T-cell (primary cell): ENCODE results near the gene CERS6. TPM values are rescaled to one million over a fixed set of nuclear protein-coding genes. Genes with fewer than 3 reads are reported as not detected.

Experiments
- ATAC-seq, 4 experiments: fragments of 200-7000 bp in 3 of 4; fragments of 150-1000 bp in 1 of 4; cut with Tn5 transposase; replicated peaks in 1 of 4; 1 replicate in 3 of 4; 2 replicates in 1 of 4; pipeline ENCODE4 v1.10.0; 2021; ENCODE audit warnings: moderate library complexity in 3 of 4, mild to moderate bottlenecking in 2 of 4, moderate number of reproducible peaks in 1 of 4
- CTCF ChIA-PET, 2 donors: fragments of 300-600 bp; sonication (Branson Sonifier 250); formaldehyde crosslinking; loops; one replicate each; lab custom pipeline; 2022; ENCODE audit warnings: antibody characterized with exemption in 2 of 2; lab: Charles Lee
- POLR2A ChIA-PET, 2 donors: fragments of 300-600 bp; sonication (Branson Sonifier 250); formaldehyde crosslinking; loops; one replicate each; lab custom pipeline; 2022; ENCODE audit warnings: antibody characterized with exemption in 2 of 2; lab: Charles Lee
- DNase-seq, 35 experiments: peaks; one replicate each; pipeline versions ENCODE4 v3.0.0 to v3.0.0-alpha.2; 2013 to 2023
- H3K27ac ChIP-seq: one replicate; pipeline ENCODE4 v1.5.1; 2013; ENCODE audit warnings: low read length
- H3K27me3 ChIP-seq, 2 experiments: replicated peaks in 1 of 2; 1 replicate in 1 of 2; 2 replicates in 1 of 2; pipeline versions ENCODE4 v1.6.1 to v1.7.0; 2013; ENCODE audit warnings: low read length in 1 of 2, mixed read lengths in 1 of 2; ENCODE audit not compliant: control insufficient read depth in 2 of 2, insufficient read depth in 2 of 2; ENCODE audit errors: extremely low read depth in 1 of 2
- H3K36me3 ChIP-seq, 2 donors: 1 replicate in 1 of 2; 2 replicates in 1 of 2; pipeline versions ENCODE4 v1.6.1 to v1.7.0; 2013; ENCODE audit warnings: low read length in 1 of 2; ENCODE audit not compliant: control insufficient read depth in 2 of 2, insufficient read depth in 1 of 2; ENCODE audit errors: extremely low read depth in 1 of 2
- H3K4me1 ChIP-seq, 2 experiments: 1 replicate in 1 of 2; 2 replicates in 1 of 2; pipeline versions ENCODE4 v1.6.1 to v1.7.0; 2013; ENCODE audit warnings: low read length in 2 of 2, mixed read lengths in 1 of 2; ENCODE audit not compliant: insufficient read depth in 2 of 2, control insufficient read depth in 1 of 2; ENCODE audit errors: extremely low read depth in 1 of 2
- H3K4me3 ChIP-seq, 2 donors: 1 replicate in 1 of 2; 2 replicates in 1 of 2; pipeline versions ENCODE4 v1.5.1 to v1.7.0; 2013; ENCODE audit warnings: mild to moderate bottlenecking in 2 of 2, low read length in 1 of 2, moderate library complexity in 1 of 2; ENCODE audit not compliant: control insufficient read depth in 1 of 2; ENCODE audit errors: extremely low read depth in 1 of 2
- H3K9me3 ChIP-seq: 2 replicates; pipeline ENCODE4 v1.7.0; 2013
- H3K27ac Mint-ChIP-seq, 2 donors: one replicate each; pipeline ENCODE4 v1.8.0; 2020 to 2021; ENCODE audit warnings: mild to moderate bottlenecking in 2 of 2, mixed read lengths in 2 of 2
- H3K27me3 Mint-ChIP-seq, 2 donors: one replicate each; pipeline ENCODE4 v1.8.0; 2021 to 2022; ENCODE audit warnings: mixed read lengths in 2 of 2
- H3K36me3 Mint-ChIP-seq: one replicate; pipeline ENCODE4 v1.8.0; 2021; ENCODE audit warnings: mixed read lengths
- H3K4me1 Mint-ChIP-seq, 3 donors: one replicate each; pipeline ENCODE4 v1.8.0; 2020 to 2022; ENCODE audit warnings: mixed read lengths in 3 of 3, mild to moderate bottlenecking in 1 of 3
- H3K4me3 Mint-ChIP-seq, 3 donors: one replicate each; pipeline ENCODE4 v1.8.0; 2020 to 2022; ENCODE audit warnings: mild to moderate bottlenecking in 3 of 3, mixed read lengths in 3 of 3, moderate library complexity in 3 of 3
- H3K9me3 Mint-ChIP-seq, 3 donors: one replicate each; pipeline ENCODE4 v1.8.0; 2020 to 2022; ENCODE audit warnings: mixed read lengths in 3 of 3
- WGBS: methylation state at CpG from one replicate; pipeline ENCODE4 v1.1.5; 2013; ENCODE audit warnings: missing lambda C conversion rate; ENCODE audit not compliant: insufficient coverage; 5-methylcytosine and 5-hydroxymethylcytosine counted together
- total RNA-seq, 35 experiments: library from RNA in 6 of 35; stranded (reverse) in 6 of 35; fragments of 120-200 nt in 1 of 35; gene quantifications; one replicate each; pipeline versions ENCODE4 v1.2.1 to v1.2.4 and lab custom pipeline; 2013 to 2026

The CERS6 gene
- total RNA-seq, 5 donors from 2014 or later (not counting 1 experiment from before 2014, with no cell fraction given): 11.1 to 20.3 (median 13.6) TPM

GRCh38 chr2:168436840-168437239 is 19.2 kb upstream of the CERS6 start:
- peaks cover 61 to 63% (median 61%) of the 10 kb centered on the region in 3 donors for H3K4me1 Mint-ChIP-seq
- H3K4me1 ChIP-seq: peaks cover 22 to 45% of the 10 kb centered on the region in 2 experiments
- peak overlapping the region in 1 of 3 donors; percentile 7 for H3K4me3 Mint-ChIP-seq
- no peak overlapping the region for H3K27ac ChIP-seq
- no peak overlapping the region for H3K4me3 ChIP-seq
- DNase-seq (no peak), ATAC-seq (no peak)
- peak overlapping the region in 1 of 2 donors; percentile 66 for H3K27ac Mint-ChIP-seq
- H3K27me3 ChIP-seq: no peaks in the 10 kb centered on the region
- CTCF ChIA-PET: no interaction called here
- H3K9me3 Mint-ChIP-seq: no peaks in the 10 kb centered on the region
- H3K36me3 ChIP-seq: no peaks in the 10 kb centered on the region
- H3K27me3 Mint-ChIP-seq: no peaks in the 10 kb centered on the region
- POLR2A ChIA-PET: no interaction called here
- H3K36me3 Mint-ChIP-seq: no peaks in the 10 kb centered on the region
- H3K9me3 ChIP-seq: no peaks in the 10 kb centered on the region

- ChIA-PET CTCF (no interaction called here), POLR2A (no interaction called here)
- Mint-ChIP-seq H3K9me3 (no peaks in the 10 kb centered on the region), H3K36me3 (no peaks in the 10 kb centered on the region), H3K4me3 (no peak overlapping the region), H3K27ac (no peak overlapping the region), H3K27me3 (no peaks in the 10 kb centered on the region), H3K4me1 (peaks cover 49 to 51% (median 50%) of the 10 kb centered on the region in 3 donors)
- Histone ChIP-seq H3K4me1 (peaks cover 15 to 33% of the 10 kb centered on the region in 2 experiments), H3K9me3 (no peaks in the 10 kb centered on the region), H3K4me3 (no peak overlapping the region), H3K27me3 (no peaks in the 10 kb centered on the region), H3K36me3 (no peaks in the 10 kb centered on the region), H3K27ac (no peak overlapping the region)
- no CpG with 5 or more reads among the region's 6 CpGs for WGBS
- no peak for DNase-seq
- no peak for ATAC-seq
These were observed 17.5 kb upstream of the CERS6 start for GRCh38 chr2:168438553-168438952.

- H3K27me3 Mint-ChIP-seq: no peaks in the 10 kb centered on the region
- no peaks in the 10 kb centered on the region for H3K9me3 Mint-ChIP-seq
- H3K27ac ChIP-seq: no peak overlapping the region
- peaks cover 43 to 50% (median 44%) of the 10 kb centered on the region in 3 donors for H3K4me1 Mint-ChIP-seq
- H3K9me3 ChIP-seq: no peaks in the 10 kb centered on the region
- H3K4me3 Mint-ChIP-seq: peak overlapping the region in 1 of 3 donors; percentile 21
- H3K27me3 ChIP-seq: no peaks in the 10 kb centered on the region
- no peaks in the 10 kb centered on the region for H3K36me3 Mint-ChIP-seq
- ATAC-seq: no peak
- H3K4me3 ChIP-seq: no peak overlapping the region
- 33% methylated on average over 1 of the region's 3 CpGs for WGBS
- H3K36me3 ChIP-seq: no peaks in the 10 kb centered on the region
- H3K4me1 ChIP-seq: peaks cover 9 to 23% of the 10 kb centered on the region in 2 experiments
- H3K27ac Mint-ChIP-seq: peak overlapping the region in 1 of 2 donors; percentile 59
- ChIA-PET POLR2A (no interaction called here), CTCF (interaction anchor here in 1 of 2 donors (0.5 kb wide), 1 partner anchor 17 kb away, joined by 5 read pairs; no protein-coding TSS in a partner anchor)
- peak in 1 of 35 experiments; percentile 25 for DNase-seq
These were observed 16.5 kb upstream of the CERS6 start for GRCh38 chr2:168439536-168439935.

GRCh38 chr2:168441214-168441872 is 14.7 kb upstream of the CERS6 start:
- H3K27me3 Mint-ChIP-seq: no peaks in the 10 kb centered on the region
- no peak overlapping the region for H3K4me3 ChIP-seq
- no peak overlapping the region for H3K4me3 Mint-ChIP-seq
- ATAC-seq: no peak
- ChIA-PET CTCF (interaction anchor here (0.8 to 1.7 kb wide), 2 partner anchors 10 to 18 kb away, joined by 3 to 4 read pairs; no protein-coding TSS in a partner anchor), POLR2A (no interaction called here)
- no peaks in the 10 kb centered on the region for H3K9me3 ChIP-seq
- no peaks in the 10 kb centered on the region for H3K27me3 ChIP-seq
- no peaks in the 10 kb centered on the region for H3K36me3 ChIP-seq
- H3K4me1 ChIP-seq: peaks cover 9 to 18% of the 10 kb centered on the region in 2 experiments
- 96% methylated on average over 3 of the region's 6 CpGs for whole genome bisulfite sequencing
- peaks cover 0 to 3% (median 0%) of the 10 kb centered on the region in 3 donors for H3K9me3 Mint-ChIP-seq
- H3K27ac ChIP-seq: no peak overlapping the region
- H3K27ac Mint-ChIP-seq: no peak overlapping the region
- H3K4me1 Mint-ChIP-seq: peaks cover 36 to 49% (median 37%) of the 10 kb centered on the region in 3 donors
- H3K36me3 Mint-ChIP-seq: no peaks in the 10 kb centered on the region
- no peak for DNase-seq

GRCh38 chr2:168443818-168444217 is 12.3 kb upstream of the CERS6 start:
- Histone ChIP-seq H3K4me3 (no peak overlapping the region), H3K4me1 (peaks cover 9 to 10% of the 10 kb centered on the region in 2 experiments), H3K27ac (no peak overlapping the region), H3K36me3 (no peaks in the 10 kb centered on the region), H3K27me3 (no peaks in the 10 kb centered on the region), H3K9me3 (no peaks in the 10 kb centered on the region)
- H3K9me3 Mint-ChIP-seq: peaks cover 0 to 3% (median 0%) of the 10 kb centered on the region in 3 donors
- DNase-seq: no peak
- ChIA-PET POLR2A (no interaction called here), CTCF (no interaction called here)
- H3K36me3 Mint-ChIP-seq: no peaks in the 10 kb centered on the region
- H3K4me1 Mint-ChIP-seq: peaks cover 28 to 54% (median 31%) of the 10 kb centered on the region in 3 donors
- ATAC-seq: no peak
- H3K27ac Mint-ChIP-seq: no peak overlapping the region
- no peaks in the 10 kb centered on the region for H3K27me3 Mint-ChIP-seq
- H3K4me3 Mint-ChIP-seq: no peak overlapping the region

GRCh38 chr2:168445960-168446359 is 10.1 kb upstream of the CERS6 start:
- H3K27me3 Mint-ChIP-seq: no peaks in the 10 kb centered on the region
- no peak overlapping the region for H3K27ac Mint-ChIP-seq
- H3K4me1 ChIP-seq: peaks cover 11 to 19% of the 10 kb centered on the region in 2 experiments
- H3K9me3 ChIP-seq: no peaks in the 10 kb centered on the region
- CTCF ChIA-PET: no interaction called here
- no peak overlapping the region for H3K4me3 ChIP-seq
- DNase-seq (no peak), ATAC-seq (no peak)
- no peaks in the 10 kb centered on the region for H3K36me3 ChIP-seq
- H3K27ac ChIP-seq: no peak overlapping the region
- POLR2A ChIA-PET: no interaction called here
- H3K4me1 Mint-ChIP-seq: peaks cover 32 to 63% (median 34%) of the 10 kb centered on the region in 3 donors
- H3K27me3 ChIP-seq: no peaks in the 10 kb centered on the region
- peaks cover 0 to 3% (median 0%) of the 10 kb centered on the region in 3 donors for H3K9me3 Mint-ChIP-seq
- no peaks in the 10 kb centered on the region for H3K36me3 Mint-ChIP-seq
- no CpG with 5 or more reads among the region's 2 CpGs for WGBS
- H3K4me3 Mint-ChIP-seq: no peak overlapping the region
